ENCODE measurements around the gene RNF130.

Gene RNF130

GRCh38 chr5:180083529-180084060, 12.0 kb upstream of the RNF130 start:
- DNase-seq, result no peak

DNA sequence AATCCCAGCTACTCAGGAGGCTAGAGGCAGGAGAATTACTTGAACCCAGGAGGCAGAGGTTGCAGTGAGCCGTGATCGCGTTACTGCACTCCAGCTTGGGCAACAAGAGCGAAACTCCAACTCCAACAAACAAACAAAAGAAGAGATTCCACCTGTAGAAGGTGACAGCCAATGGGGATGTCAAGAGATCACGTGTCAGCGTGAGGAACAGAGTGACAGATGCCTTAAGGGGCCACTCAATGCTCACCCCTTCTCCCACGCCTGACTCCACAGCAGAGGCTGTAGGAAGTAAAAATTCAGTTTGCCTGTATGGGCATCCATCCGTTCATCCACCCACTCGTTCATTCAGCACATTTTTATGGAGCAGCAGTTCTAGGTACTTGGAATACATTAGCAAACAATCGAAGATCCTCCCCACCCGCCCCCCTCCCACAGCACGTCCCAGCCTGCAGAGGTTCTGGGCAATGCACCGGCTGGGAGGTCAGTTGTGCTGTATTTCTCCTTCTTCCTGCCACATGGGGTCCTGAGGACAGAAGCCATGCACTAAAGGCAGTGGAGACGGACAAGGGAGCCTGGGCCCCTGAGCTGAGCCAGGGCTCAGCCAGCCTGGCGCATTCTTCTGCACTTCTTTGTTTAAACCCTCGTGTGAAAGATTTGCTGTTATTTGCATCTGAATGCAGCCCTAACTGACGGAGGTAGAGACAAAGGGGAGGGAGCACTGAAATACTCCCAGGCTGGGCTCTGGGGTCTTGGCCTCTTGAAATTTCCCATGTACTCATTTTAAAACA, 11.3 kb upstream of the RNF130 start:
- no peak for DNase-seq

DNA sequence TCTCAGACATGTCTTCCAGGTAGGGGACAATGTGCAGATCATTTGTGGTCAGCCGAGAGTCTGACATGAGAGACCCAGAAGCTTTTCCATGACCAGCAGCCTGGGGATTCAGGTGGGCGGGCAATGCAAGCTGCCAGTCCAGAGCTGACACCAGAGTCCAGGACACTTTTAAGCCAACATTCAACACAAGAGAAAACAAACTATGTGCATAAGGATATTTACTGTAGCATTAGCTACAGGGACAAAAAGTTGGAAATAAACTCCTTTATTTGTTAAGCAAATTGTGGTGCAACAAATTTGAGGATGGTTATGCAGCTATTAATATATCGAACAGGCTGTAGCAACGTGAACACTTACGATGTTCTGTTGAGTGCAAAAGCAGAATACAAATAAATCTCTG, 9.9 kb upstream of the RNF130 start:
- DNase-seq, result no peak

GRCh38 chr5:180080486-180081280, 9.1 kb upstream of the RNF130 start:
- no peak for DNase-seq

GRCh38 chr5:180079702-180080466, 8.3 kb upstream of the RNF130 start:
- no peak for DNase-seq

DNA sequence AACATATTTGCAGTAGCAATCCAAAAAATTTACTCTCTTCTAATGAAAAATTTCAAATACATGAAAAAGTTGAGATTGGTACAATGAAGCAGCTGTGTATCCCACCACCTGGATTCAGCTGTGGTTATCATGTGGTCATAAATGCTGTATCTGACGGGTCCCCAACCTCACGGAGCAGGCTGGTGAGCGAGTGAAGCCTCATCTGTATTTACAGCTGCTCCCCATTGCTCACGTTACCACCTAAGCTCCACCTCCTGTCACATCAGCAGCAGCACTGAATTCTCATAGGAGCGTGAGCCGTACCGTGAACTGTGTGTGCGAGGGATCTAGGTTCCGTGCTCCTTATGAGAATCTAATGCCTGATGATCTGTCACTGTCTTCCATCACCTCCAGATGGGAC, 6.8 kb upstream of the RNF130 start:
- no peak for DNase-seq

- DNase-seq, result no peak
Observed at GRCh38 chr5:180077594-180078284, 6.2 kb upstream of the RNF130 start.

DNA sequence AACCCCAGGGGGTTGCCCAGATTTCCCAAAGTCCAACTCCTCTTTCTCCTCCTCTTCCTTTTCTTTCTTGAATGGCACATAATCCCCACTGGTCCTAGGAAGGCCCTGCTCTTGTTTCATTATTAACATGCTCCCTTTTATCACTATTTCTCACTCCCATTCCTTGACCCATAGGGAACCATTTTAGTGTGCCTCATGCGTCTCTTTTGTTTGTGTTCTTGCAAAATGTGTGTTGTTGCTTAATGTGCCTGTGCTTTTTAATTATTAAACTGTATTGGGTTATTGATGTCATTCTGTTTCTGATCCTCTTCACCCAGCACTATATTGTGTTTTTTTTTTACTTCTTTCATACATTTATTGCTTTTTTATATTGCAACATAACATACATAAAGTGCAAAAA, 4.1 kb upstream of the RNF130 start:
- no peak for DNase-seq

- no peak for DNase-seq
Observed at GRCh38 chr5:180074462-180074861, 2.9 kb upstream of the RNF130 start.

- no peak for DNase-seq
Observed at GRCh38 chr5:180072556-180072955, 997 bp upstream of the RNF130 start.

- no peak for DNase-seq
Observed at GRCh38 chr5:180072256-180072548, 643 bp upstream of the RNF130 start.

DNA sequence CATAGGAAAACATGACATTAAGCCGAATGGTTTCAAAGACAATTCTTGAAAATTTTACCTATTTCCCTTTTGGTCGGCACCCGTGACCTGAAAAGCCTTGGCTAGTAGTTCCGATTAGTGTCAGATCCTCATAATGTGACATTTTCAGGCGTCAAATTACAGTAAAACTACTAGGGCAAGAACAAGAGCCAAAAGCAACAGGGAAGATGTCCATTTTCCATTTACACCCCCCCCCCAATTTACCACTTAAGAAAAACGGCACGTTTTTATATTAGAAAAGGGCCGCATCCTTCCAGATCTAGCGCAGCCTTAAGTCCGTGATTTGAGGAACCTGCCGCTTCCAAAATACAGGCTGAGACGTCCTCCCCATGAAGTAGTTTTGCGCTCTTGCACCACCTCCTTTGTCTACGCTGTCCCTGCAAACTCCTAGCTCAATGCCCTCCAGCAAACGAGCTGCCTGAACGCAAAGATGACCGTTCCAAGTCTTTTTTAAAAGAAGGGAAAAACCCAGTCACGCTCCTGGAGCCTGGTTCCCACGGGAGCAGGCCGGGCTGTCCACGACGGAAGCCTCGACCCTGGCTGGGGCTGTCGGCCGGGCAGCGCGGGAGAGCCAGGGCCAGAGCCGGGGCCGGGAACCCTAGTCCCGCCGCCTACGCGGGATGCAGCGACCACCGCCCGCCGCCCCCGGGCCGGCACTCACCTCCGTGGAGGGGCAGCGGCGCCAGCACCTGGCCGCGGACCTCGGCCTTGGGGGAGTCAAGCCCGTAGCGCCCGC, 616 bp downstream of the RNF130 start:
- no peak for DNase-seq

DNA sequence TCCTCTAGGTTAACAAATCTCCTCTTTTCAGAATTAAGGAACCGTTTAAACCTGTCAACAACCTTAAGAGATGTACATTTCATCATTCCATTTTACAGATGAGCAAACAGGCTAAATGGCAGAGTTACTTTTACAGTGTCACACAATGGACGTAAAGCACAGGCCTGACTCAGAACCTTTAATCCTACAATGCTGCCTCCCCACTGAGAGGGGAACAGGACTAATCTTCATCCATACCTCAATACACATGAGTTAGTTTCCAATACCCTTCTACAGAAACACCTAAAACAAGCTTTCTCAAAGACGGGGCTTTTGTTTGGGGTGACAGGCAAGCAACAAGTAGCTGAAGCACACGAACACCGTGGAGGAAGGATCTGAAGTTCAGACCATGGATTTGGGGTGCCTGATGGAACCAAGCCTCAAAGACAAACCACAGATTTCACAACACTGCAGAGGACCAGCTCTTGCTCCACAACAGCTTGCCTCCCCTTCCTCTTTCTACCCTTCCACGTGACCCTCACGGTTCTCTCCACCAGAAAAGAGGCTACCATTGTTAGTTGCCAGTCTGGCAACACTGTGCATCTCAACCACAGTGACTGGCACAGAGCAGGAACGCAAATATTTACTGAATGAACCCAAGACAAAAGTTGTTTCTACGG, 1.8 kb downstream of the RNF130 start:
- DNase-seq, result no peak

GRCh38 chr5:180068519-180069090, 3.0 kb downstream of the RNF130 start:
- no peak for DNase-seq

DNA sequence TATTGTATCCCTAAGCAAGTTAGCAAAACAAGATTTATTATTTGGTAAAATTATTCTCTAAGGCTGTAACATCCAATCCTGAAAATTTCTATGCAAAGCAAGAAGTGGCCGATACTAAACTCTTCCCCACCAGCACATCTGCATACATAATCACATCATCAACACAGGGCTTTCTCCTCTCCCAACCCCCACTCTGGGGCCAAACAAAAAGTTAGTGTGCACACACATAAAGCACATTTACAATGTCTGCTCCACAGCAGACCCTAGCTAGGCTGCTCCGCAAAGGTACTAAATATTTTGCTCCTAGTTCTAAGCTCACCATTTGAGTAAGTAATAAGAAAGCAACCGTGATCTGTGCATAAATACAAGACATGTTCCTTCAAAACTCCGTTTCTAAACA, 3.6 kb downstream of the RNF130 start:
- DNase-seq, result no peak

GRCh38 chr5:180060192-180060591, 11.4 kb downstream of the RNF130 start:
- no peak for DNase-seq

DNA sequence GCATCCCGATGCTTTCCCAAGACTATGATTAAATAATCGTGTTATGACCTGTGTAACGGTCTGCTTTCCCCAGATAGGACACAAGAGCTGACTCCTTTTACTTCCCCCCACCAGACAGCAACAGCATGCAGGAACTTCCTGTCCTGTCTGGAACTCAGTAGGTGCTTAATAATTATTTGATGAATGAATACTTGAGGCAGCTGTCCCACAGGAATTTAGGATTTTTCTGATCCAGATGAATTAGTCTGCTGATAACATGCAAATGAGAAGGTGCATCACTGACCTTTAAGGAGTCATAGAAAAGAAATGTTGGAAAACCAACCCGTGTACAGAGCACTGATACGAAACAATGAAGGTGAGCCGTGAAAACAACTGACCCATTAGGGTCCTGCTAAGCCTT, 12.2 kb downstream of the RNF130 start:
- DNase-seq, result no peak

GRCh38 chr5:180056153-180056552, 15.4 kb downstream of the RNF130 start:
- DNase-seq, result no peak

- no peak for DNase-seq
Observed at GRCh38 chr5:180054226-180054625, 17.3 kb downstream of the RNF130 start.

DNA sequence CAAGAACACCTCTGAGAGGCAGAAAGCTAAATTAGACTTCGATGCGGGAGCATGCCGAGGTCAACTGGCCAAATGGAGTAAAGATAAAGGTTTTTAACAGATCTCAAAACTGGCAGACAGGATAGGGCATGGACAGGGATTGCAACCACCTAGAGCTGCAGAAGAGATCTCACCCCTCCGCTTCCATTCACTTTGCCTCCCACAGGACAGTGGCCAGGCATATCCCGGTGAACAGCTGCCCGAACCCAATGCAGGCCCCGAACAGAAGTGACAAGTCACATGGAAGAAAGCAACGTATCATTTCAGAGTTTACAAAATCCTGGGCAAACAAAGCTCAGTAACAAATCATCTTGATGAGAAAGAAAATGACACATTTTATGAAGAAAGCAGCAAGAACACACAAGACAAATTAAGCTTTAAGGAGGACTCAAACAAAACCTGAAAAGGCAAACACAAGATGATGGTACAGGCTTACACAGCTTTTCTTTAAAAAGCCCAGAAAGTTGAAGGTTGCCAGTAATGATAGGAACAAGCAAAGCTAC, 18.4 kb downstream of the RNF130 start:
- no peak for DNase-seq
